Duodenal mucosa (tissue), 2 donors: ENCODE measurements around the gene PACS2.
"Not testable (repeated sequence)": the region's sequence is repeated elsewhere in the genome, so short reads cannot be mapped to it uniquely, and the experiment has no call there.

Source experiments
- H3K27ac ChIP-seq: one replicate; pipeline ENCODE4 v1.7.0; 2013; ENCODE audit warnings: low read depth, low read length
- H3K27me3 ChIP-seq, 2 donors: one replicate each; pipeline ENCODE4 v1.7.0; 2013; ENCODE audit warnings: low read length in 2 of 2, control low read depth in 1 of 2; ENCODE audit not compliant: insufficient read depth in 2 of 2, control insufficient read depth in 1 of 2
- H3K36me3 ChIP-seq, 2 donors: one replicate each; pipeline ENCODE4 v1.7.0; 2013; ENCODE audit warnings: low read length in 2 of 2, control low read depth in 1 of 2; ENCODE audit not compliant: insufficient read depth in 2 of 2, control insufficient read depth in 1 of 2
- H3K4me1 ChIP-seq, 2 donors: one replicate each; pipeline ENCODE4 v1.7.0; 2013; ENCODE audit warnings: low read length in 2 of 2, control low read depth in 1 of 2; ENCODE audit not compliant: insufficient read depth in 2 of 2, control insufficient read depth in 1 of 2
- H3K4me3 ChIP-seq, 2 donors: one replicate each; pipeline ENCODE4 v1.7.0; 2013; ENCODE audit warnings: low read length in 2 of 2, low read depth in 1 of 2
- H3K9ac ChIP-seq, 2 donors: one replicate each; pipeline ENCODE4 v1.7.0; 2013; ENCODE audit warnings: low read length in 2 of 2, low read depth in 1 of 2
- H3K9me3 ChIP-seq, 2 donors: one replicate each; pipeline ENCODE4 v1.7.0; 2013; ENCODE audit warnings: low read length in 2 of 2, control low read depth in 1 of 2; ENCODE audit not compliant: control insufficient read depth in 1 of 2

The PACS2 gene

DNA sequence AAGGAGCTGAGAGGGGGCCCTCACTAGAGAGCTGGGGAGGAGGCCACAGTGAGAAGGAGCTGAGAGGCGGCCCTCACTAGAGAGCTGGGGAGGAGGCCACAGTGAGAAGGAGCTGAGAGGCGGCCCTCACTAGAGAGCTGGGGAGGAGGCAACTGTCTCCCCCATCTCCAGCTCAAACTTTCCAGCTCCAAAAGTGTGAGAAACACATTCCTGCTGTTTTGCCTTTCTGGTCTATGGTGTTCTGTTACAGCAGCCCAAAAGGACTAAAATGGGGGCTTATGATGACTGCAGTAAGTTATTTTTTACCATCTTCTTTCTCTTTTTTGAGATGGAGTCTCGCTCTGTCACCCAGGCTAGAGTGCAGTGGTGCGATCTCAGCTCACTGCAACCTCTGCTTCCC, 37.1 kb upstream of the PACS2 start:
- H3K36me3 ChIP-seq, H3K4me3 ChIP-seq, H3K27me3 ChIP-seq, H3K4me1 ChIP-seq, H3K27ac ChIP-seq, H3K9me3 ChIP-seq, H3K9ac ChIP-seq: not testable (repeated sequence)

DNA sequence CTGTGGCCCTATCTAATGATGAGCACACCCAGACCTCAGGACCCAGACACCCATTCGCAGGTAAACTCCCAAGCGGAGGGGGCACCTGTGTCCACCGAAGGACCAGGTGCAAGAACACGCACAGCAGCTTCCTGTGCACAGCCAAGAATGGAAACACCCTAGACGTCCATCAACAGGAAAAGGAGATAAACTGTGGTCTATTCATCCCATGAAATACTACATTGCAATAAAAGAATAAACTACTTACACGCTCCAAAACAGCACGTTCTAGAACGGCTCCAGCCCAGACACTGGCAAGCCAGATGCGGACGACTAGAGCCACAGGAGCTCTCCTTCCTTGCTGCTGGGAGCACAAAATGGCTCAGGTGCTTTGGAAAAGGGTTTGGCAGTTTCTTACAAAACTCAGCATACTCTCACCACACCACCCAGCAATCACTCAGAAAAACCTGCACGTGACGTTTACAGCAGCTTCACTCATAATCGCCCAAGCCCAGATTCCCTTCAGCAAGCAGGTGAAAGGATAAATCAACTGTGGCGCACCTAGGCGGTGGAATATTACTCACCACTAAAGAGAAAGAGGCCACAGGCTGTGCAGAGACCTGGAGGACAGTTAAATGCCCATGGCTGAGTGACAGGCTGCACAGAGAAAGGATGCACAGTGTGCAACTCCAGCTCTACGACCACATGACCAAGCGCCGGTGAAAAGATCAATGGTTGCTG, 34.7 kb upstream of the PACS2 start:
- Histone ChIP-seq H3K36me3 (peaks cover 0 to 14% of the 10 kb centered on the region in 2 donors), H3K9ac (no peak overlapping the region), H3K27ac (no peak overlapping the region)

DNA sequence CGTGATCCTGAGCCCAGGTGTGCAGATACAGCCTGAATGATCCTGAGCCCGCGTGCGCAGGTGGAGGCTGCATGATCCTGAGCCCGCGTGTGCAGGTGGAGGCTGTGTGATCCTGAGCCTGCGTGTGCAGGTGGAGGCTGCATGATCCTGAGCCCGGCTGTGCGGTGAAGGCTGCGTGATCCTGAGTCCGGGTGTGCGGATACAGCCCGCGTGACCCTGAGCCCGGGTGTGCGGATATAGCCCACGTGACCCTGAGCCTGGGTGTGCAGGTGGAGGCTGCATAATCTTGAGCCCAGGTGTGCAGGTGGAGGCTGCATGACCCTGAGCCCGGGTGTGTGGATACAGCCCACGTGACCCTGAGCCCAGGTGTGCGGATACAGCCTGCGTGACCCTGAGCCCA, 34.0 kb upstream of the PACS2 start:
- Histone ChIP-seq H3K4me1 (no peaks in the 10 kb centered on the region), H3K4me3 (no peak overlapping the region), H3K27me3 (no peaks in the 10 kb centered on the region), H3K9ac (no peak overlapping the region), H3K36me3 (peaks cover 0 to 14% of the 10 kb centered on the region in 2 donors), H3K9me3 (no peaks in the 10 kb centered on the region), H3K27ac (no peak overlapping the region)

More for the DNA sequence above, 34.7 kb upstream of the PACS2 start:
- Histone ChIP-seq H3K9me3 (no peaks in the 10 kb centered on the region), H3K27me3 (no peaks in the 10 kb centered on the region), H3K4me3 (no peak overlapping the region), H3K4me1 (no peaks in the 10 kb centered on the region)

DNA sequence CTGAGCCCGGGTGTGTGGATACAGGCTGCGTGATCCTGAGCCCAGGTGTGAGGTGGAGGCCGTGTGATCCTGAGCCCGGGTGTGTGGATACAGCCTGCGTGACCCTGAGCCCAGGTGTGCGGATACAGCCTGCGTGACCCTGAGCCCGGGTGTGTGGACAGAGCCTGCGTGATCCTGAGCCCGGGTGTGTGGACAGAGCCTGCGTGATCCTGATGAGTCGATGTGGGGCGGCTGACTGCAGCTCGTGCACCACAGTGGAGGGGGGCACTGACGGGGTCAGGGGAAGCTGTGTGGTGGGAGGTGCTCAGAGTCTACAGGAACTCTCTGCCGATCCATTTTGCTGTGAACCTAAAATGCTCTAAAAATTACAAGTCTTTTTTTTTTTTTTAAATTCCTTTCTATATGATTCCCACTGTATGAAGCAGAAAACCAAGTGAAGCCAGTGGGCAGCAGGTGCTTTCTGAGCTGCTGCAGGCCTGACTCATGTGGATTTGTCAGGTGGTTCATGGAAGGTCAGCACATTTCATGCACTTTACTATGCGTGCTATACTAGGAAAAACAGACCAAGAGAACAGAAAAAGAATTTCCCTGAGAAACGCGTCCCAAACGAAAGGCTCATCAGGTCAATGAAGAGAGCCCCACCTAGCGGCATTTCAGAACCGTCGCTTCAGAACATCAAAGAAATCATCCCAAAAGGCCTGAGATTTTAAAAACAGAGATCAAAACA, 33.0 kb upstream of the PACS2 start:
- no peak overlapping the region for H3K9ac ChIP-seq

GRCh38 chr14:105282098-105282725, 32.3 kb upstream of the PACS2 start:
- H3K9ac ChIP-seq: no peak overlapping the region
- no peak overlapping the region for H3K27ac ChIP-seq
- peaks cover 0 to 14% of the 10 kb centered on the region in 2 donors for H3K36me3 ChIP-seq
- no peak overlapping the region for H3K4me3 ChIP-seq
- no peaks in the 10 kb centered on the region for H3K27me3 ChIP-seq
- H3K9me3 ChIP-seq: no peaks in the 10 kb centered on the region
- H3K4me1 ChIP-seq: no peaks in the 10 kb centered on the region

More for the DNA sequence above, 33.0 kb upstream of the PACS2 start:
- Histone ChIP-seq H3K27ac (no peak overlapping the region), H3K36me3 (peaks cover 0 to 14% of the 10 kb centered on the region in 2 donors), H3K4me1 (no peaks in the 10 kb centered on the region), H3K27me3 (no peaks in the 10 kb centered on the region), H3K4me3 (no peak overlapping the region), H3K9me3 (no peaks in the 10 kb centered on the region)

DNA sequence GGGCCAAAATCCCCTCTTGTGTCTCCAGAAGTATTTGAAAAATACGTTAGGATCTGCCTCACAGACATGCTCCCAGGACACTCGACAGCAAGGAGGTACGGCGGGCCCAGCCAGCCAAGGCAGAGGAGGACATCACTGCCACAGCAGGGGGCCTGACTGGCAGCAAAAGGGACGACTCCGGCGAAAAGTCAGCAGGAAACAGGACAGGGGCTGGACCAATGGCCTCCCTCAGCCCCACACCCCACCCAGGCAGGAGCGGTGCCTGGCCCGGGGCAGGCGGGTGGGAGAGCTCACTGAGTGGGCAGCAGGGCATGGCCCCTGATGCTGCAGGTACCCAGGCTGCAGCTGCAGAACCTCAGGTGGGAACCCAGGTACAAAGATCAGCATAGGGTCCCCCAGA, 31.5 kb upstream of the PACS2 start:
- no peaks in the 10 kb centered on the region for H3K9me3 ChIP-seq

DNA sequence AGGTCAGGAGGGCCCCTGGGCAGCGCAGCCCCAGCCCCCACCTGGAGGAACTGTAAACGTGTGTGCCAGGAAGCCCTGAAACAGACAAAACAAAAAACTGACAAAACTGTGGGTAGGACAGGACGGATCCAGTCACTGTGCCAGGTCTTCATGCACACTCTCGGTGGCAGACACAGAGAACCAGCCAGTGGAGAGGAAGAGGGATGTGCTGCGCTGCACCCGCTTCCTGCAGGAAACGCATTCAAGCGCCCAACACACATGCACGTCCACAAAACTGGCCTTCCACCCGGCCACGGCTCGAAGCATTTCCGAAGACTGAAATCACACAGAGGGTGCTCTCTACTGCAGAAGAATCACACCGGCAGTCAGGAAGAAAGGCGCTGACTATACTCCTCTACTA, 30.6 kb upstream of the PACS2 start:
- H3K27me3 ChIP-seq: no peaks in the 10 kb centered on the region
- H3K27ac ChIP-seq: no peak overlapping the region
- no peaks in the 10 kb centered on the region for H3K4me1 ChIP-seq
- H3K9me3 ChIP-seq: no peaks in the 10 kb centered on the region
- no peak overlapping the region for H3K9ac ChIP-seq
- H3K36me3 ChIP-seq: peaks cover 0 to 14% of the 10 kb centered on the region in 2 donors
- no peak overlapping the region for H3K4me3 ChIP-seq

More for the DNA sequence above, 31.5 kb upstream of the PACS2 start:
- no peak overlapping the region for H3K4me3 ChIP-seq
- H3K9ac ChIP-seq: no peak overlapping the region
- H3K4me1 ChIP-seq: no peaks in the 10 kb centered on the region
- H3K27ac ChIP-seq: no peak overlapping the region
- no peaks in the 10 kb centered on the region for H3K27me3 ChIP-seq
- H3K36me3 ChIP-seq: peaks cover 0 to 14% of the 10 kb centered on the region in 2 donors

DNA sequence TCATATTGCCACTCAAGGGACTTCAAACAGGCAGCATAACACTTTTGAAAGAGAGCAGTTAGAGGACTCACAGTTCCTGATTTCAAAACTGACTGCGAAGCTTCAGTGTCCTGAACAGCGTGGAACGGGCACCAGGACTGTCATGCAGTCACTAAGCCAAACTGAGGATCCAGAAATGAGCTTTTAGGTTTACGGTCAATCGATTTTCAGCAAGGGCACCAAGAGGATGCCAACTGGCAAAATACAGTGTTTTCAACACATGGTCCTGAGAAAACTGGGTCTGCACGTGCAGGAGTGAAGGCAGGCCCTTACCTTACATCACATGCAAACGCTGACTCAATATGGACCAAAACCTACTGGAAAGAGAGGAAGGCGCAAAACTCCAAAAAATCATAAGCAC, 29.4 kb upstream of the PACS2 start:
- Histone ChIP-seq H3K4me1 (no peaks in the 10 kb centered on the region), H3K27me3 (no peaks in the 10 kb centered on the region), H3K4me3 (no peak overlapping the region), H3K36me3 (peaks cover 0 to 14% of the 10 kb centered on the region in 2 donors), H3K9ac (no peak overlapping the region), H3K27ac (no peak overlapping the region), H3K9me3 (no peaks in the 10 kb centered on the region)

GRCh38 chr14:105286759-105287144, 27.8 kb upstream of the PACS2 start:
- Histone ChIP-seq H3K27ac (no peak overlapping the region), H3K9ac (no peak overlapping the region), H3K4me1 (peaks cover 0 to 3% of the 10 kb centered on the region in 2 donors)

More at GRCh38 chr14:105286759-105287144, 27.8 kb upstream of the PACS2 start:
- peaks cover 0 to 11% of the 10 kb centered on the region in 2 donors for H3K36me3 ChIP-seq
- H3K4me3 ChIP-seq: no peak overlapping the region
- no peaks in the 10 kb centered on the region for H3K27me3 ChIP-seq
- H3K9me3 ChIP-seq: no peaks in the 10 kb centered on the region
